Caco-2 (cell line): ENCODE data around the gene CLDN25. TPM values are rescaled to one million over a fixed set of nuclear protein-coding genes. Genes with fewer than 3 reads are reported as not detected.
A peak's percentile ranks its signal among the peaks of the same experiment; 100 is the strongest.

ENCODE experiments used
- BruUV-seq: library from RNA; stranded (reverse); fragments of 400-500 nt; replicated peaks from 2 replicates; lab custom pipeline; 2021; lab: Mats Ljungman, UMichigan
- CTCF ChIA-PET: fragments of 300-600 bp; sonication (Branson Sonifier 250); formaldehyde crosslinking; loops from one replicate; lab custom pipeline; 2022; ENCODE audit warnings: antibody characterized with exemption; lab: Charles Lee
- POLR2A ChIA-PET: fragments of 300-600 bp; sonication (Branson Sonifier 250); formaldehyde crosslinking; loops from one replicate; lab custom pipeline; 2022; ENCODE audit warnings: antibody characterized with exemption; lab: Charles Lee
- DNase-seq, 2 experiments: peaks; one replicate each; pipeline versions ENCODE4 v3.0.0 to v3.0.0-alpha.2; 2020 to 2022
- H3K27me3 ChIP-seq: replicated peaks from 2 replicates; pipeline ENCODE4 v1.6.0; 2011; ENCODE audit warnings: low read length; ENCODE audit not compliant: control insufficient read depth, insufficient read depth
- H3K36me3 ChIP-seq: 2 replicates; pipeline ENCODE4 v1.5.1; 2011; ENCODE audit warnings: low read length; ENCODE audit not compliant: control insufficient read depth, insufficient read depth
- H3K4me1 ChIP-seq: fragments of 250-450 bp; sonication (Bioruptor Pico); 2 replicates; pipeline ENCODE4 v1.5.1; 2020; ENCODE audit warnings: mild to moderate bottlenecking
- H3K4me3 ChIP-seq: 2 replicates; pipeline ENCODE4 v1.5.1; 2011; ENCODE audit warnings: low read depth, mild to moderate bottlenecking, control low read depth, low read length
- H3K9me3 ChIP-seq: fragments of 250-450 bp; sonication (Bioruptor Pico); 2 replicates; pipeline ENCODE4 v1.5.1; 2020; ENCODE audit warnings: mild to moderate bottlenecking, moderate library complexity
- H3K27ac Mint-ChIP-seq: one replicate; pipeline ENCODE4 v1.8.0; 2022; ENCODE audit warnings: mixed read lengths; ENCODE audit not compliant: unreplicated experiment
- H3K27me3 Mint-ChIP-seq: one replicate; pipeline ENCODE4 v1.8.0; 2022; ENCODE audit warnings: mixed read lengths; ENCODE audit not compliant: insufficient read depth, unreplicated experiment
- H3K36me3 Mint-ChIP-seq: one replicate; pipeline ENCODE4 v1.8.0; 2022; ENCODE audit warnings: mild to moderate bottlenecking, mixed read lengths; ENCODE audit not compliant: insufficient read depth, unreplicated experiment
- H3K4me1 Mint-ChIP-seq: one replicate; pipeline ENCODE4 v1.8.0; 2022; ENCODE audit warnings: low read depth, mixed read lengths; ENCODE audit not compliant: unreplicated experiment
- H3K4me3 Mint-ChIP-seq: one replicate; pipeline ENCODE4 v1.8.0; 2022; ENCODE audit warnings: mild to moderate bottlenecking, moderate library complexity, mixed read lengths; ENCODE audit not compliant: unreplicated experiment
- H3K9me3 Mint-ChIP-seq: one replicate; pipeline ENCODE4 v1.8.0; 2022; ENCODE audit warnings: mixed read lengths; ENCODE audit not compliant: unreplicated experiment
- CTCF ChIP-seq, 2 experiments: fragments of 200-600 bp in 1 of 2; IDR thresholded peaks; 1 replicate in 1 of 2; 2 replicates in 1 of 2; pipeline versions ENCODE4 v1.5.1 to v1.8.0; 2011 to 2022; ENCODE audit warnings: antibody characterized with exemption in 1 of 2, control low read depth in 1 of 2, inconsistent platforms in 1 of 2, low read depth in 1 of 2, low read length in 1 of 2, mild to moderate bottlenecking in 1 of 2, moderate library complexity in 1 of 2; ENCODE audit not compliant: insufficient read depth in 1 of 2, severe bottlenecking in 1 of 2, unreplicated experiment in 1 of 2
- intact Hi-C: fragments of 100-400 bp; cut with micrococcal nuclease; formaldehyde crosslinking; loops from one replicate; pipeline ENCODE4 v1.10.0; 2022; ENCODE audit not compliant: unreplicated experiment
- total RNA-seq: library from RNA; stranded (reverse); gene quantifications from 2 replicates; pipeline ENCODE4 v1.2.3, GENCODE V29; 2022

The CLDN25 gene
- total RNA-seq, 1 experiment from 2014 or later, result not detected

- Histone ChIP-seq H3K27me3 (no peaks in the 10 kb centered on the region), H3K36me3 (peaks cover 2% of the 10 kb centered on the region; the same call in 1 of the 2 replicates), H3K9me3 (no peaks in the 10 kb centered on the region), H3K4me3 (no peak overlapping the region), H3K4me1 (no peaks in the 10 kb centered on the region)
- H3K4me1 Mint-ChIP-seq, result no peaks in the 10 kb centered on the region
- no TSS peak for BruUV-seq
- no peak for TF ChIP-seq CTCF (IDR thresholded peaks at IDR 0.05; ENCODE audit: insufficient read depth in 1 of 2, low read depth in 1 of 2, low read length in 1 of 2, severe bottlenecking in 1 of 2, unreplicated experiment in 1 of 2)
- CTCF ChIA-PET, result no interaction called here
- no peak overlapping the region for H3K27ac Mint-ChIP-seq
- no peak for DNase-seq
- H3K27me3 Mint-ChIP-seq, result no peaks in the 10 kb centered on the region
- H3K36me3 Mint-ChIP-seq, result peaks cover 40% of the 10 kb centered on the region
- peaks cover 9% of the 10 kb centered on the region for H3K9me3 Mint-ChIP-seq
- intact Hi-C loops, result no loop called here
- POLR2A ChIA-PET, result no interaction called here
- no peak overlapping the region for H3K4me3 Mint-ChIP-seq
Measured at GRCh38 chr11:113764527-113765219, 14.9 kb upstream of the CLDN25 start.

GRCh38 chr11:113771964-113772363 lies 7.6 kb upstream of the CLDN25 start:
- intact Hi-C loops, result no loop called here
- H3K36me3 ChIP-seq, result peaks cover 2% of the 10 kb centered on the region; the same call in 1 of the 2 replicates
- ChIA-PET POLR2A (interaction anchor here (1.1 kb wide), 1 partner anchor 46 kb away, joined by 6 read pairs; no protein-coding TSS in a partner anchor), CTCF (interaction anchor here (2.0 kb wide), 1 partner anchor 42 kb away, joined by 12 read pairs; no protein-coding TSS in a partner anchor)
- Mint-ChIP-seq H3K36me3 (peaks cover 30% of the 10 kb centered on the region), H3K4me1 (peaks cover 7% of the 10 kb centered on the region), H3K9me3 (no peaks in the 10 kb centered on the region), H3K27me3 (peaks cover 3% of the 10 kb centered on the region), H3K27ac (no peak overlapping the region), H3K4me3 (peak overlapping the region; percentile 99)
- H3K27me3 ChIP-seq, result no peaks in the 10 kb centered on the region
- no peak for TF ChIP-seq CTCF (IDR thresholded peaks at IDR 0.05; ENCODE audit: insufficient read depth in 1 of 2, low read depth in 1 of 2, low read length in 1 of 2, severe bottlenecking in 1 of 2, unreplicated experiment in 1 of 2)
- H3K4me3 ChIP-seq, result no peak overlapping the region; the same call in 1 of the 2 replicates
- DNase-seq, result no peak
- peaks cover 5% of the 10 kb centered on the region; the same call in 1 of the 2 replicates for H3K4me1 ChIP-seq
- H3K9me3 ChIP-seq, result no peaks in the 10 kb centered on the region
- BruUV-seq, result TSS peak; percentile 44

- BruUV-seq, result no TSS peak
- H3K36me3 Mint-ChIP-seq, result peaks cover 19% of the 10 kb centered on the region
- Histone ChIP-seq H3K4me3 (peak overlapping the region; percentile 72), H3K36me3 (peaks cover 2% of the 10 kb centered on the region; the same call in 1 of the 2 replicates), H3K27me3 (no peaks in the 10 kb centered on the region), H3K9me3 (no peaks in the 10 kb centered on the region), H3K4me1 (peaks cover 5% of the 10 kb centered on the region; the same call in 1 of the 2 replicates)
- DNase-seq, result peak; percentile 68 to 75
- H3K27me3 Mint-ChIP-seq, result peaks cover 3% of the 10 kb centered on the region
- peaks cover 7% of the 10 kb centered on the region for H3K4me1 Mint-ChIP-seq
- peak overlapping the region; percentile 97 for H3K27ac Mint-ChIP-seq
- intact Hi-C loops, result loop anchor here (1.0 kb wide), 2 partner anchors 23 to 47 kb away; no protein-coding TSS in a partner anchor
- POLR2A ChIA-PET, result interaction anchor here (0.6 to 1.2 kb wide), 7 partner anchors 9 to 458 kb away, joined by 3 to 6 read pairs (median 4); partner anchors contain the start of gene TTC12
- peak overlapping the region; percentile 99 for H3K4me3 Mint-ChIP-seq
- H3K9me3 Mint-ChIP-seq, result no peaks in the 10 kb centered on the region
- CTCF ChIA-PET, result interaction anchor here (0.5 to 2.0 kb wide), 20 partner anchors 9 to 1185 kb away, joined by 3 to 12 read pairs (median 4); partner anchors contain the start of gene TTC12
- TF ChIP-seq CTCF (IDR thresholded peaks at IDR 0.05; ENCODE audit: insufficient read depth in 1 of 2, low read depth in 1 of 2, low read length in 1 of 2, severe bottlenecking in 1 of 2, unreplicated experiment in 1 of 2), result no peak
Measured at GRCh38 chr11:113773092-113773415, 6.5 kb upstream of the CLDN25 start.
